Heart right ventricle (tissue), 16 donors: ENCODE data around the gene CDH10. TPM values are rescaled to one million over a fixed set of nuclear protein-coding genes. Genes with fewer than 3 reads are reported as not detected.

Experiments used
- ATAC-seq, 8 donors: fragments of 200-7000 bp; cut with Tn5 transposase; one replicate each; pipeline ENCODE4 v1.9.1; 2020; ENCODE audit warnings: mild to moderate bottlenecking in 8 of 8, moderate library complexity in 8 of 8, moderate number of reproducible peaks in 1 of 8
- DNase-seq, 2 donors: peaks; one replicate each; pipeline ENCODE4 v3.0.0-alpha.2; 2020
- H3K27ac ChIP-seq, 10 donors: fragments of 200-600 bp; sonication (generic) in 2 of 10; one replicate each; pipeline versions ENCODE4 v1.5.0 to v1.8.0; 2020 to 2022; ENCODE audit warnings: mild to moderate bottlenecking in 3 of 10
- H3K27me3 ChIP-seq, 7 donors: fragments of 200-600 bp; one replicate each; pipeline ENCODE4 v1.8.0; 2021 to 2022; ENCODE audit warnings: mild to moderate bottlenecking in 2 of 7
- H3K36me3 ChIP-seq, 9 donors: fragments of 200-600 bp; sonication (generic) in 1 of 9; one replicate each; pipeline versions ENCODE4 v1.5.0 to v1.8.0; 2020 to 2022; ENCODE audit warnings: mild to moderate bottlenecking in 2 of 9
- H3K4me1 ChIP-seq, 9 donors: fragments of 200-600 bp; sonication (generic) in 1 of 9; one replicate each; pipeline versions ENCODE4 v1.5.0 to v1.8.0; 2020 to 2022; ENCODE audit warnings: mild to moderate bottlenecking in 4 of 9
- H3K4me3 ChIP-seq, 10 donors: fragments of 200-600 bp; sonication (generic) in 2 of 10; one replicate each; pipeline versions ENCODE4 v1.5.0 to v1.8.0; 2020 to 2022; ENCODE audit warnings: mild to moderate bottlenecking in 7 of 10, moderate library complexity in 2 of 10
- H3K9me3 ChIP-seq, 11 donors: fragments of 200-600 bp in 10 of 11; sonication (generic) in 2 of 11; one replicate each; pipeline versions ENCODE4 v1.5.0 to v1.8.0; 2013 to 2022; ENCODE audit warnings: mild to moderate bottlenecking in 2 of 11, control low read depth in 1 of 11, moderate library complexity in 1 of 11
- WGBS, 2 donors: extraction: QIAGEN DNeasy Blood & Tissue Kit; methylation state at CpG; one replicate each; pipeline ENCODE4 v1.1.7; 2013; ENCODE audit warnings: inconsistent platforms in 1 of 2; 5-methylcytosine and 5-hydroxymethylcytosine counted together
- intact Hi-C, 10 donors: fragments of 100-400 bp; cut with DNase I; formaldehyde crosslinking; loops; one replicate each; pipeline versions ENCODE4 v1.11.1 to v1.14.2; 2022
- polyA plus RNA-seq, 2 donors: library from polyadenylated mRNA; stranded (reverse); fragments of 200-250 nt; gene quantifications; one replicate each; pipeline ENCODE4 v1.2.3, GENCODE V29; 2013
- total RNA-seq, 10 donors: library from RNA; stranded (reverse); fragmentation: NEBNext Ultra II Directional in 3 of 10; extraction: Animal tissue kit (Norgen Biotek cat#: 25700) in 3 of 10; gene quantifications; one replicate each; pipeline versions ENCODE4 v1.2.1 to v1.2.4, GENCODE V29; 2021 to 2023
- TF ChIP-seq, protein P1 (sequence below), 9 donors: fragments of 200-600 bp; sonication (generic) in 2 of 9; IDR thresholded peaks; one replicate each; pipeline versions ENCODE4 v1.5.0 to v1.8.0; 2021 to 2022; ENCODE audit warnings: antibody characterized with exemption in 9 of 9, mild to moderate bottlenecking in 5 of 9, moderate library complexity in 1 of 9
- donor health status: Arrhythmogenic right ventricular cardiomyopathy.
- donor health status: ischemic (EF 13 %, LVEDD 7.1; RV severe dilation, severe dysfunction).
- donor health status: healthy with polysubstance abuse.
- donor health status: DM: no; HTN: yes; CAD: no.
- donor health status: DM: no; HTN: no; CAD: no.
- donor health status: ischemic (EF 25% LVEDD 6.9; RV normal size, moderate dysfunction).
- donor health status: ischemic (EF 25% LVEDD 5.7; RV mildly dilated, moderate dysfunction).
- donor health status: healthy.
- donor health status: DM: yes; HTN: yes; CAD: no.
- donor health status: Ischemic cardiomyopathy.
- donor health status: ischemic (EF 35%, LVEDD 5.7; RV mildly dilated, moderate dysfunction).
- donor health status: nonischemic (EF 11% LVEDD 7.7; RV severe dilation, severe dysfunction).
- donor health status: DM: yes; HTN: yes; CAD: no.
- donor health status: PGD.
- donor health status: ischemic (EF 29% LVEDD 5.4; RV normal size, mild dysfunction).
- donor health status: nonischemic (EF 23%, LVEDD 6.1; RV moderate dilation, normal function).

CDH10 gene
- total and polyA plus RNA-seq, 12 donors, result 0.08 TPM; not detected in 11

DNA sequence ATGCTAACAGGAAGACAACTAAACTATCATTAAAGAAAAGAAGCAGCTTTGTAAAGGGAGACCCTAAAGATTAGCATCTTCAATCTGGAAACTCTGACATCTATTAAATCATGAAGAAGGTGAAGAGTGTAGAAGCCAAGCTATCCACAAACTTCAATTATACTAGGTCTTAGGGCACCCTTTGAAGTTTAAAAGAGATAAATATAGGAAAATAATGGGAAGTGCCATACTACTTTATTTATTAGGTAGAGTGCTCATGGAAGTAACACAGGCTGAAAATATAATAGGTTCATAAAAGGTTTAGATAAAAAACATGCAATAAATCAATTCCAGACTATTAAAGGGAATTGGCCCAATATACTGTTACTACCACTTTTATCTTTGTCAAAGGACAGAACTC, 19.9 kb downstream of the CDH10 start:
- Histone ChIP-seq H3K4me1 (no peaks in the 10 kb centered on the region), H3K9me3 (no peaks in the 10 kb centered on the region), H3K4me3 (no peak overlapping the region), H3K36me3 (no peaks in the 10 kb centered on the region), H3K27me3 (no peaks in the 10 kb centered on the region), H3K27ac (no peak overlapping the region)
- intact Hi-C loops, result no loop called here
- ATAC-seq (no peak), DNase-seq (no peak)
- TF ChIP-seq, protein P1, sequence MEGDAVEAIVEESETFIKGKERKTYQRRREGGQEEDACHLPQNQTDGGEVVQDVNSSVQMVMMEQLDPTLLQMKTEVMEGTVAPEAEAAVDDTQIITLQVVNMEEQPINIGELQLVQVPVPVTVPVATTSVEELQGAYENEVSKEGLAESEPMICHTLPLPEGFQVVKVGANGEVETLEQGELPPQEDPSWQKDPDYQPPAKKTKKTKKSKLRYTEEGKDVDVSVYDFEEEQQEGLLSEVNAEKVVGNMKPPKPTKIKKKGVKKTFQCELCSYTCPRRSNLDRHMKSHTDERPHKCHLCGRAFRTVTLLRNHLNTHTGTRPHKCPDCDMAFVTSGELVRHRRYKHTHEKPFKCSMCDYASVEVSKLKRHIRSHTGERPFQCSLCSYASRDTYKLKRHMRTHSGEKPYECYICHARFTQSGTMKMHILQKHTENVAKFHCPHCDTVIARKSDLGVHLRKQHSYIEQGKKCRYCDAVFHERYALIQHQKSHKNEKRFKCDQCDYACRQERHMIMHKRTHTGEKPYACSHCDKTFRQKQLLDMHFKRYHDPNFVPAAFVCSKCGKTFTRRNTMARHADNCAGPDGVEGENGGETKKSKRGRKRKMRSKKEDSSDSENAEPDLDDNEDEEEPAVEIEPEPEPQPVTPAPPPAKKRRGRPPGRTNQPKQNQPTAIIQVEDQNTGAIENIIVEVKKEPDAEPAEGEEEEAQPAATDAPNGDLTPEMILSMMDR (IDR thresholded peaks at IDR 0.05), result no peak

- 57 to 69% methylated on average over 1 of the region's 1 CpG for WGBS, 2 donors
- Histone ChIP-seq H3K4me3 (no peak overlapping the region), H3K9me3 (no peaks in the 10 kb centered on the region), H3K27ac (no peak overlapping the region), H3K4me1 (no peaks in the 10 kb centered on the region), H3K27me3 (no peaks in the 10 kb centered on the region), H3K36me3 (no peaks in the 10 kb centered on the region)
- ATAC-seq (no peak), DNase-seq (no peak)
- TF ChIP-seq, protein P1 (IDR thresholded peaks at IDR 0.05), result no peak
- intact Hi-C loops, result no loop called here
Measured at GRCh38 chr5:24623624-24624023, 21.2 kb downstream of the CDH10 start.

DNA sequence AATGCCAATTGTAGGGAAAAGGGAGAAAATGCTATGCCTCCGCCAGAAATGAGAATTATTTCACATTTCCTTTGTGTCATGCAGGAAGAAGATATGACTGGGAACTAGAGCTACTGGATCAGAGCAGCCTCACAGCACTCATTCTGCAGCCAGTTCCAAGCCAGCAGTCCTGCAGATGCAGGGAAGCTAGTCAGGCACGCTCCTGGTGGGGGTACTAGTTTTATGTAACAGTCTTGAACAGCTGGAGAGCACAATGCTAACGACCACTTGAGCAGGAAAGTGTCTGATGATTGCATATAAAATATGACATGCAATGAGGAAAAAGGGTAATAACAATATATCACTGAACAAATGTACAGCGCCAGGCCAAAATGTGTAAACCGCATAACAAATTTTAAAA, 21.7 kb downstream of the CDH10 start:
- no peaks in the 10 kb centered on the region for H3K36me3 ChIP-seq
- intact Hi-C loops, result no loop called here
- no peak overlapping the region for H3K4me3 ChIP-seq
- 51 to 57% methylated on average over 5 of the region's 5 CpGs for WGBS, 2 donors
- ATAC-seq, result no peak
- H3K27ac ChIP-seq, result no peak overlapping the region
- no peaks in the 10 kb centered on the region for H3K9me3 ChIP-seq
- no peaks in the 10 kb centered on the region for H3K27me3 ChIP-seq
- no peaks in the 10 kb centered on the region for H3K4me1 ChIP-seq
- DNase-seq, result no peak
- TF ChIP-seq, protein P1 (IDR thresholded peaks at IDR 0.05), result no peak

- Histone ChIP-seq H3K4me3 (no peak overlapping the region), H3K27me3 (no peaks in the 10 kb centered on the region), H3K4me1 (no peaks in the 10 kb centered on the region), H3K36me3 (no peaks in the 10 kb centered on the region), H3K27ac (no peak overlapping the region), H3K9me3 (no peaks in the 10 kb centered on the region)
- 30 to 31% methylated on average over 6 of the region's 6 CpGs for WGBS, 2 donors
- DNase-seq, result peak in 1 of 2 donors; percentile 6
- intact Hi-C loops, result no loop called here
- TF ChIP-seq, protein P1 (IDR thresholded peaks at IDR 0.05), result no peak
- ATAC-seq, result peak in 1 of 8 donors; percentile 59
Measured at GRCh38 chr5:24621792-24622191, 23.0 kb downstream of the CDH10 start.

DNA sequence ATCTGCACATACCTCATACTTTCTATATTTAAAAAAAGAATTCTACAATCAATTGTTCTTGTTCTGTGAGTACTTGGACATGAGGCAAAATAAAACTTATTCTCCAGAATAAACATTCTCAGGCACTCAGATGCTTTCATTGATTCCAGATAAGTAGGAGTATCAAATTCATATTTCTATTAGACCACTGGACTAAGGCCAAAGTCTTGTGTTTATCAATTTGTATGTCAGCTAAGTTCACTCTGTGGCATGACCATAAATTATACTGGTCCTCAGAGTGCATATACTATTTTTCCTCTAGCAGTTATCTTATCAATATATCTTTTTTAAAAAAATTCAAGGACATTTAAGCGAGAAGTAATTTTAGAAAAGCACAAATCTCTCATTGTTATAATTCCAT, 28.2 kb downstream of the CDH10 start:
- Histone ChIP-seq H3K27ac (no peak overlapping the region), H3K27me3 (no peaks in the 10 kb centered on the region), H3K36me3 (no peaks in the 10 kb centered on the region), H3K4me1 (no peaks in the 10 kb centered on the region), H3K9me3 (no peaks in the 10 kb centered on the region), H3K4me3 (no peak overlapping the region)
- ATAC-seq (no peak), DNase-seq (no peak)
- TF ChIP-seq, protein P1 (IDR thresholded peaks at IDR 0.05), result no peak
- intact Hi-C loops, result no loop called here
- WGBS, 2 donors, result 84 to 85% methylated on average over 1 of the region's 1 CpG
